HepG2 (cell line): ENCODE measurements around the gene STYXL1. TPM values are rescaled to one million over a fixed set of nuclear protein-coding genes. Genes with fewer than 3 reads are reported as not detected.

Experiments used
- AGO2 ChIP-seq: fragments of 200-400 bp; formaldehyde crosslinking; optimal IDR thresholded peaks from 2 replicates; pipeline ENCODE3; 2017; ENCODE audit warnings: mild to moderate bottlenecking, low read depth, low read length, moderate library complexity
- EED ChIP-seq: sonication (generic); formaldehyde crosslinking; IDR thresholded peaks from 2 replicates; pipeline ENCODE4 v1.5.0; 2020; ENCODE audit warnings: mild to moderate bottlenecking, missing genetic modification reagents
- HMG20B ChIP-seq: conservative IDR thresholded peaks from 2 replicates; pipeline ENCODE4 v1.6.1; 2016; ENCODE audit warnings: missing genetic modification reagents, missing compliant biosample characterization
- KDM4B ChIP-seq: sonication (generic); formaldehyde crosslinking; IDR thresholded peaks from 2 replicates; pipeline ENCODE4 v1.4.0; 2020; ENCODE audit warnings: missing genetic modification reagents
- MAFG ChIP-seq: sonication (generic); formaldehyde crosslinking; IDR thresholded peaks from 2 replicates; pipeline ENCODE4 v1.5.1; 2020; ENCODE audit warnings: mild to moderate bottlenecking, missing genetic modification reagents
- POLR2A ChIP-seq, 2 experiments: IDR thresholded peaks; 2 replicates each; pipeline ENCODE4 v1.6.1; 2011; ENCODE audit warnings: low read depth in 2 of 2, low read length in 2 of 2, mild to moderate bottlenecking in 1 of 2, moderate library complexity in 1 of 2; ENCODE audit not compliant: insufficient read depth in 1 of 2
- POLR2AphosphoS2 ChIP-seq: IDR thresholded peaks from 2 replicates; pipeline ENCODE4 v1.6.1; 2011; ENCODE audit warnings: low read depth, low read length, improper control_type of control experiment
- RBAK ChIP-seq: sonication (generic); formaldehyde crosslinking; IDR thresholded peaks from 2 replicates; pipeline ENCODE4 v1.5.1; 2020; ENCODE audit warnings: mild to moderate bottlenecking, missing genetic modification reagents
- RBFOX2 ChIP-seq: fragments of 200-400 bp; formaldehyde crosslinking; IDR thresholded peaks from 2 replicates; pipeline ENCODE4 v1.6.1; 2017; ENCODE audit warnings: low read depth, mild to moderate bottlenecking, low read length
- RELA ChIP-seq: sonication (generic); formaldehyde crosslinking; IDR thresholded peaks from 2 replicates; pipeline ENCODE4 v1.4.0; 2020; ENCODE audit warnings: missing genetic modification reagents
- ZNF251 ChIP-seq: sonication (generic); formaldehyde crosslinking; IDR thresholded peaks from 2 replicates; pipeline ENCODE4 v1.9.0; 2021; ENCODE audit warnings: mild to moderate bottlenecking, missing genetic modification reagents
- ZNF589 ChIP-seq: sonication (generic); formaldehyde crosslinking; conservative IDR thresholded peaks from 2 replicates; pipeline ENCODE4 v1.8.0; 2022; ENCODE audit warnings: mild to moderate bottlenecking, moderate library complexity, missing genetic modification reagents
- ZNF773 ChIP-seq: sonication (generic); formaldehyde crosslinking; IDR thresholded peaks from 2 replicates; pipeline ENCODE4 v1.4.0; 2020; ENCODE audit warnings: missing genetic modification reagents, borderline replicate concordance
- polyA plus RNA-seq, 8 experiments: library from polyadenylated mRNA; depleted of rRNA in 3 of 8; stranded (reverse) in 7 of 8; unstranded in 1 of 8; fragments of >200 nt; fragmentation: Illumina TruSeq in 4 of 8; extraction: Trizol in 4 of 8; gene quantifications; 2 replicates each; pipeline versions ENCODE4 v1.2.1 to v1.2.3, GENCODE V29; 2011 to 2016; ENCODE audit warnings: low read depth in 4 of 8, missing spikeins in 1 of 8, mixed read lengths in 1 of 8; ENCODE audit not compliant: insufficient read depth in 1 of 8
- total RNA-seq, 5 experiments: library from RNA; depleted of rRNA; stranded (reverse); fragments of >200 nt; fragmentation: Illumina TruSeq; extraction: Trizol; gene quantifications; 2 replicates each; pipeline ENCODE4 v1.2.3, GENCODE V29; 2016; ENCODE audit warnings: low read depth in 1 of 5
- TF ChIP-seq, protein P1 (sequence below): sonication (generic); formaldehyde crosslinking; IDR thresholded peaks from 2 replicates; pipeline ENCODE4 v1.5.1; 2020; ENCODE audit warnings: mild to moderate bottlenecking, missing genetic modification reagents
- TF ChIP-seq, protein P2 (sequence below): sonication (generic); formaldehyde crosslinking; IDR thresholded peaks from 2 replicates; pipeline ENCODE4 v1.4.0; 2020; ENCODE audit warnings: mild to moderate bottlenecking, missing genetic modification reagents

The STYXL1 gene
- total and polyA plus RNA-seq, 2 of the 13 experiments (the other 11 are each of a cell fraction or from before 2014, with no cell fraction given) = 23.9 to 38.3 TPM

DNA sequence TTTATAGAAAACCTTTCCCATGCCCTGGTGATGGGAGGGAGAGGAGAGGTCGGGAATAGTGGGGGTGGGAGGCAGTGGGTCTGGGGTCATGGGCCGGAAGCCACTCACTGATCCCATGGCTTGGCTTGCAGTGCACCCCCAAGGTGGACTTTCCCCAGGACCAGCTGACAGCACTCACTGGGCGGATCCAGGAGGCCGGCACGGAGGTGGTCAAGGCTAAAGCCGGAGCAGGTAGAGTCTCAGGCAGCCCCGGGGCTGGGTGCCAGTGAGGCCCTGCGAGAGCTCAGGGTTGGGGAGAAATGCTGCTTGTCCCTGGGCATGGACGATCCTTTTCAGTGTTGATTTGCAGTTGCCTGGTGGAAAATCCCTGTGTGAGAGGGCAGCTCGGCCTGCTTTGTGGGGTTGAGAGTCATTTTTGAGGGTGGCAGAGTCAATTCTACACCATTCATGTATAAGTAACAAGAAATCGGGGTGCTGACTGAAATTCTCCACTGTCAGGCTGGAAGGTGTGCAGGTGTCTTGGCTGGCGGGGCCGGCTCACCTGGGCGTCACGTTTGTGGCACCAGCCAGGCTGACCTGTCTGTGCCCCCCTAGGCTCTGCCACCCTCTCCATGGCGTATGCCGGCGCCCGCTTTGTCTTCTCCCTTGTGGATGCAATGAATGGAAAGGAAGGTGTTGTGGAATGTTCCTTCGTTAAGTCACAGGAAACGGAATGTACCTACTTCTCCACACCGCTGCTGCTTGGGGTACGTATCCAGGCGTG, 16.6 kb upstream of the STYXL1 start (continued):
- TF ChIP-seq KDM4B (CRISPR knock-in tag) (no peak), ZNF773 (no peak), RBAK (CRISPR knock-in tag) (no peak), RELA (CRISPR knock-in tag) (no peak), ZNF251 (CRISPR knock-in tag) (no peak), HMG20B (CRISPR knock-in tag) (no peak), POLR2A (IDR thresholded peaks at IDR 0.05; ENCODE audit: insufficient read depth in 1 of 2, low read depth in 2 of 2, low read length in 2 of 2) (peak in 1 of 2 experiments; percentile 36; a peak in 1 of 4 replicates), POLR2AphosphoS2 (peak; percentile 51), AGO2 (peak; percentile 89), RBFOX2 (peak; percentile 29; the same call in 1 of the 2 replicates), EED (CRISPR knock-in tag) (no peak), ZNF589 (CRISPR knock-in tag) (no peak), MAFG (CRISPR knock-in tag) (no peak)
- TF ChIP-seq, protein P1, sequence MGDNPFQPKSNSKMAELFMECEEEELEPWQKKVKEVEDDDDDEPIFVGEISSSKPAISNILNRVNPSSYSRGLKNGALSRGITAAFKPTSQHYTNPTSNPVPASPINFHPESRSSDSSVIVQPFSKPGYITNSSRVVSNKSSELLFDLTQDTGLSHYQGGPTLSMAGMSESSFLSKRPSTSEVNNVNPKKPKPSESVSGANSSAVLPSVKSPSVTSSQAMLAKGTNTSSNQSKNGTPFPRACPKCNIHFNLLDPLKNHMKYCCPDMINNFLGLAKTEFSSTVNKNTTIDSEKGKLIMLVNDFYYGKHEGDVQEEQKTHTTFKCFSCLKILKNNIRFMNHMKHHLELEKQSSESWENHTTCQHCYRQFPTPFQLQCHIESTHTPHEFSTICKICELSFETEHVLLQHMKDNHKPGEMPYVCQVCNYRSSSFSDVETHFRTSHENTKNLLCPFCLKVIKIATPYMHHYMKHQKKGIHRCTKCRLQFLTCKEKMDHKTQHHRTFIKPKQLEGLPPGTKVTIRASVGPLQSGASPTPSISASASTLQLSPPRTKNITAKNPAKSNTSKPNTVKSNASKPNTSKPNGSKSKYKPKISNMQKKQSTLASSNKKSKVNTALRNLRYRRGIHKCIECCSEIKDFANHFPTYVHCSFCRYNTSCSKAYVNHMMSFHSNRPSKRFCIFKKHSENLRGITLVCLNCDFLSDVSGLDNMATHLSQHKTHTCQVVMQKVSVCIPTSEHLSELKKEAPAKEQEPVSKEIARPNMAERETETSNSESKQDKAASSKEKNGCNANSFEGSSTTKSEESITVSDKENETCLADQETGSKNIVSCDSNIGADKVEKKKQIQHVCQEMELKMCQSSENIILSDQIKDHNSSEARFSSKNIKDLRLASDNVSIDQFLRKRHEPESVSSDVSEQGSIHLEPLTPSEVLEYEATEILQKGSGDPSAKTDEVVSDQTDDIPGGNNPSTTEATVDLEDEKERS = no peak
- TF ChIP-seq, protein P2, sequence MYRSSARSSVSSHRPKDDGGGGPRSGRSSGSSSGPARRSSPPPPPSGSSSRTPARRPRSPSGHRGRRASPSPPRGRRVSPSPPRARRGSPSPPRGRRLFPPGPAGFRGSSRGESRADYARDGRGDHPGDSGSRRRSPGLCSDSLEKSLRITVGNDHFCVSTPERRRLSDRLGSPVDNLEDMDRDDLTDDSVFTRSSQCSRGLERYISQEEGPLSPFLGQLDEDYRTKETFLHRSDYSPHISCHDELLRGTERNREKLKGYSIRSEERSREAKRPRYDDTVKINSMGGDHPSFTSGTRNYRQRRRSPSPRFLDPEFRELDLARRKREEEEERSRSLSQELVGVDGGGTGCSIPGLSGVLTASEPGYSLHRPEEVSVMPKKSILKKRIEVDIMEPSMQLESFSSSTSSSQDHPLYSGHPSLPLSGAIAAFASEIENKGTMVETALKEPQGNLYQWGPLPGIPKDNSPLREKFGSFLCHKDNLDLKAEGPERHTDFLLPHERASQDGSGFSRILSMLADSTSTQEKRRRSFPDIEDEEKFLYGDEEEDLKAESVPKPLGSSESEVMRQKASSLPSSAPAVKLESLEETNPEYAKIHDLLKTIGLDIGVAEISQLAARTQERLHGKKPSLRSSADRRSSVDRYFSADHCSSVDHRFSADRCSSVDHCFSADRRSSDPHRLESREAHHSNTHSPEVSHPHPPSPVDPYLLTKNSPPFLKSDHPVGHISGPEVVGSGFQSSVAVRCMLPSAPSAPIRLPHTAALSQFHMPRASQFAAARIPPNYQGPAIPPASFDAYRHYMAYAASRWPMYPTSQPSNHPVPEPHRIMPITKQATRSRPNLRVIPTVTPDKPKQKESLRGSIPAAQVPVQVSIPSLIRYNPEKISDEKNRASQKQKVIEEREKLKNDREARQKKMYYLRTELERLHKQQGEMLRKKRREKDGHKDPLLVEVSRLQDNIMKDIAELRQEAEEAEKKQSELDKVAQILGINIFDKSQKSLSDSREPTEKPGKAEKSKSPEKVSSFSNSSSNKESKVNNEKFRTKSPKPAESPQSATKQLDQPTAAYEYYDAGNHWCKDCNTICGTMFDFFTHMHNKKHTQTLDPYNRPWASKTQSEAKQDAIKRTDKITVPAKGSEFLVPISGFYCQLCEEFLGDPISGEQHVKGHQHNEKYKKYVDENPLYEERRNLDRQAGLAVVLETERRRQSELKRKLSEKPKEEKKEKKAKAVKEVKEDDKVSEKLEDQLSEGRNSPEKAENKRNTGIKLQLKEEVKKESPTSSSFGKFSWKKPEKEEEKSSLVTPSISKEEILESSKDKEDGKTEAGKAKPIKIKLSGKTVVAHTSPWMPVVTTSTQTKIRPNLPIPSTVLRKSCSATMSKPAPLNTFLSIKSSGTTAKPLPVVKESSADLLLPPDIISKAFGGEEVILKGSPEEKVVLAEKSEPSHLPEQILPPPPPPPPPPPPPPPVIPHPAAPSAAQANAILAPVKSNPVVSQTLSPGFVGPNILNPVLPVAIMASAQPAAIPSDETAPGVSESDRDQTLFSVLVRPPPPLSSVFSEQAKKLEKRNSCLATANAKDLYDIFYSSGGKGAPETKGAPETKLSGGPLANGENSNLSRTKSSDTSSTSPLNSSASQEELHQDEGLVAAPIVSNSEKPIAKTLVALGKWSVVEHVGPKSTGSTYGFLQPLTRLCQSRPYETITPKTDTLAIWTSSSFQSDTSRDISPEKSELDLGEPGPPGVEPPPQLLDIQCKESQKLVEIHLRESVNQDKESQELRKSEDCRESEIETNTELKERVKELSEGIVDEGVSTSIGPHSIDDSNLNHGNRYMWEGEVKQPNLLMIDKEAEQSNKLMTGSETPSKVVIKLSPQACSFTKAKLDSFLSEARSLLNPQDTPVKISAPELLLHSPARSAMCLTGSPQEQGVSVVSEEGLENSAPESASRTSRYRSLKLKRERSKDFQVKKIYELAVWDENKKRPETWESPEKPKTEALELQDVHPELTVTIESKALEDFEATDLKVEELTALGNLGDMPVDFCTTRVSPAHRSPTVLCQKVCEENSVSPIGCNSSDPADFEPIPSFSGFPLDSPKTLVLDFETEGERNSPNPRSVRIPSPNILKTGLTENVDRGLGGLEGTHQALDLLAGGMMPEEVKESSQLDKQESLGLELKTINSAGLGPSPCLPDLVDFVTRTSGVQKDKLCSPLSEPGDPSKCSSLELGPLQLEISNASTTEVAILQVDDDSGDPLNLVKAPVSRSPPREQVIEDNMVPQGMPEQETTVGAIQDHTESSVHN (CRISPR knock-in tag) = no peak
- TF ChIP-seq, all 625 proteins: peak for 6
